Measurements from ENCODE around the gene MRPL40.

Gene MRPL40

DNA sequence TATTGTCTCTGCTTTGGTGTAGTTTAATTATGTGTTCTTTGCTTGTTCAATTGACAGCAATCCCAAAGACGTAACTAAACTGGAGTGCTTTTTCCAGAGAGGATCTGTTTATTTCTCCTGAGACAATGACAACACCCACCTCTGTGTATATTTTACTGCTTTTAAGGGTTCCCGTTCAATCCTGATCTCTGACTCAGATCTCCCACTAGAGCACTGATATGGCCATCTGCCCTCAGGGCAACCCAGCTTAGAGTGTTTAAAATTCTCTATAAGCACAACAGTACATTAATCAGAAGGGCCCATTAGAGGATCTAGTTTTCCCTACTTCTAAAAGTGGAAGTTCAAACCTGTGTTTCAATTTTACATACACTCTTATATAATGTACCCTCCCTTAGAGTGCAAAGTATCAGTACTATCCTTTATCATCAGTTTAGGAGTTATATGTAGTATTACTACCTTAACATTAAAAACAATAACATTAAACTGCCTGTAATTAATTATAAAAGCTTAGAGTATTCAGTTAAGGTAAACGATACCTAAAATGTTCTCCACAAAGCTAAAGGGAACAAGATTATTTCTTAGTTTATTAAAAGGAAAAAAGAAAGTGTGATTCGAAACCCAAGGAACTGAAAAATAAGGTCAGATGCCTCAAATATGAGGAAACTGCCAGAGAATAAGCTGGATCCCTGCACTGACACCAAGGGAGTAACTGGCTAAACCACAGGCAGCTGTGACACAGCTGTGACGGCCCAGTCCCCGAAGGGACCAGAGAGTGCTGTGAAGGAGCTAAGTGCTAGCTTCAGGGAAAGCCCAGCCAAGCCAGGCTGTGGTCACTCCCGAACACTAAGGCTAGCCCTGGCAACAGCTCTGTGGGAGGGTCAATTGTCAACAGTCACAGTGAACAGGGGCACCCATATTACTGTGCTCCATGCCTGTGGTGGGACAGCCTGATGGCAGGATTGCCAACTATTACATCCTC lies 31.4 kb downstream of the MRPL40 start:
- peak; percentile 59 for DNase-seq

DNA sequence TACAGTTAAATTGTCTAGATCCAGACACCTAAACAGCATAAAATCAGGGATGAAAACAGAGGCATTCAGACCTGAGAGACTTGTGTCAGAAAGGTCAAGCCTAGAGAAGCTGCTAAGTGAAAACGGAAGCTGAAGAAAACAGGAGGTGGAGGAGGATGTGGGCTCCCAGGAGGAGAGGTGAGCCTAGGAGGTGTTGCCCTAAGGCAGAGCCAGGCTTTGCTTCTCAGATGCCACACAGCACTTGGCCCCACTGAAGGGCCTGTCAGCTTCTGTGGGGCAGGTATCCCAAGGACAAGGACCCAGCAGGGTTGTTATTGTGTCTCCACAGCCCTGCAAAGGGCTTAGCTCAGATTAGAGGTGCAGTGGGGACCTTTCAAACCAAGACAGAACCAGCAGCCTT lies 32.2 kb downstream of the MRPL40 start:
- no peak for DNase-seq

DNA sequence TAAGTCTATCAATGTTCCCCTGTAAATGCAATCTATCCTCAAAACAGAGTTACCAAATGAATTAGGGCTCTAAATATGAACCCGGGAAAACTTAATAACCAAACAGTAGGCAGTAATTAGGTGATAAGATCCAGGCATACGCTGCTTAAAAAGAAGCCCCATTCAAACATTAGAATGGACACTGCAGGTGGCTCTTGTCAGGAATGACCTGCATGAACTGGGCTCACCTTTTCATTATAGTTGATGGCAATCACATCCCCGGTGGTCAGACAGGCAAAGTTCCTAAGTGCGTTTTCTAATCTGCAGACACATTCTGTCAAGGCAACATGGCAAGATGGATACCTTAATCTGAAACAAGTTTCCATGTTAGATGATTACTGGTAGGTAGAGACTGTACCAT lies 32.6 kb downstream of the MRPL40 start:
- DNase-seq: no peak

DNA sequence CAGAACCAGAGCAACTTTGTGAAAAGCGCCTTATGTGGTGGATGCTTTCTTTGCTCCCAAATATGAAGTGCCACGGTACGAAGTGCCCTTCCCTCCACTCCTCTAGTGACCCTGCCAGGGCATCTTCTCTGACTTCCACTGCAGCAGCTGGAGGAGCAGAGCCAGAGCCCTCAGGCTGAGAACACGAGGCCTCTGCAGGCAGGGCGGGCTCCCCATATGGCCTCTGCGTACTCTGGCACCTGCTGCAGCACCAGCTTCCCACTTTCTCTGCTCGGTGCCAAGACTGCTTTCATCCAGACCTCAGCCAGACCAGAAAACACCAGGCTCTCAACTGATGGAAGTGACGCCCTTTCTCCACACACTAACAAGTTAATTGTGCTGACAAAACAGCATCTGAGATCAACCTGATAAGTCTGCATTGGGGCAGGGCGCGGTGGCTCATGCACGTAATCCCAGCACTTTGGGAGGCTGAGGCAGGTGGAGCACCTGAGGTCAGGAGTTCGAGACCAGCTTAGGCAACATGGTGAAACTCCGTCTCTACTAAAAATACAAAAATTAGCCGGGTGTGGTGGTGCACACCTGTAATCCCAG lies 33.9 kb downstream of the MRPL40 start:
- DNase-seq: no peak

DNA sequence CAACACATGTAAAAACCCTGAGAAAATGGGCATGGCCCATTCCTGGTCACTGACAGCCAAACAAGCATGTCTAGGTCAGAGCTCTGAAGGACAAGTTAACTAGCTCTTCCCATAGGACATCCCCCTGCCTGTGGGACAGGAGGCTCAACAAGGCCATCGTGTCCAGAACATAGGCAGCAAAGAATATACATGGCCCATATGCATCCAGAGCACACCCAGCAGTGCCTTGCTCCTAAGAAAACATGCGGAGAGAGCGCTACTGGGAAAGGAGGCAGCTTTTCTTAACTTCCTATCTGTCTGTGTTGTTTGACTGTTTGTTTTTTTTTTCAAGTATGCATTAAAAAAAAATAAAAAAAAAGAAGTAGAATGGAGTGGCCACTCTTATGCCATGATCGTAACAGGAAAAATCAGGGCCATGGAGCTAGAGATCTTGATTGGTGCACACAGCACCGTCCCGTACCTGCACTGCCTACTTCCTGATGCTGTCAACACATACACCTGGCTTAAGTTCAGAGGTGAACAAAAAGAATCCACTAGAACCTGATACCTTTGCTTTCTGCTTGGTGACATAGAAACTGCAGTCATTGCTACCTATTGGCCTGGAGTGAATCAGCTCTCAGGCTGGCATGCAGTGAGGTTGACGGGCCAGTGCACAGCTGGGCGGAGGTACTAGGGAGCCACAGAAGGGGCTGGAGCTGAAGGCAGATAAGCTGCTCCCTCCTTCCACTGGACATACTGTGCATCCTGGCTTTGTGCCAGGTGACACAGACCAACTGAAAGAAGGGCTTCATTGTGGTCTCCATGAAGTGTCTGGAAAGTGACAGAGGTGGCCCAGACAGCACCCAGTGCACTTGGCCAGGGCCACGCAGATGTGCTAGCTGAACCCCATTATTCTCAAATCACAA lies 34.8 kb downstream of the MRPL40 start:
- DNase-seq: no peak

DNA sequence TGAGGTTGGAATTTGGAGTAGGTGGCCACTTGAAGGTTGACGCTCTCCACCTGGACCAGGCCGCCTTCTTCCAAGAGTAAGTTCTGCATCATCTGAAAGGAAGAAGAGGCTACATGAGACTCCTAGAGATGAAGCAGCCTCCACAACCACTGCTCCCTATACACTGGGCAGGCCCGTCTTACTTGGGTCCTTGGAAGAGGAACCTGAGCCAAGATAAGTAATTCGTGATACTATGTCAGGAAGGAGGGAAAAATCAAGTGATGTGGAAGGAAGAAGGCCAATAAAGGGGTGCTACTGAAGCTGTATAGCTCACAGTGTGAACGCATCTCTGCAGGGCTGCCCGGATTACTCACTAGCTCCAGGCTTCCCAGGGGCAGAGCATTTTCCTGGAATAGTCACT lies 35.6 kb downstream of the MRPL40 start:
- no peak for DNase-seq

DNA sequence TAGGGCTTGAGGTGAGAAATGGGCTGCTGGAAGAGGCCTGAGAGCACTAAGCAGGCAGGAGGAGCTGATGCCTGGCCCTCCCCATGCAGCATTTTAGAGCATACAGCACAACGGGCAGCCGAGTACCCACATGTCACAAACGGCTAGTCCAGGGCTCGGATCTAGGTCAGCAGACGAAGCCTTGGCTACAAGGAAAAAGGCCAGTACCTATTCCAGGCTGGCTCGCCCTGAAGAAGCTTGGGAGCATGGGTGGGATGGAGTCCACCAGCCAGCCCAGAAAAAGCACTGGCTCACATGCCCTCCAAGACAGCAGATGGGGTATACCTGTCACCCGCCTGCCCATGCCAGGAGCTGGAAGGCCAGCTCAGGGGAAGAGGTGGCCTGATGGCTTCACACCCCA lies 37.1 kb downstream of the MRPL40 start:
- no peak for DNase-seq

DNA sequence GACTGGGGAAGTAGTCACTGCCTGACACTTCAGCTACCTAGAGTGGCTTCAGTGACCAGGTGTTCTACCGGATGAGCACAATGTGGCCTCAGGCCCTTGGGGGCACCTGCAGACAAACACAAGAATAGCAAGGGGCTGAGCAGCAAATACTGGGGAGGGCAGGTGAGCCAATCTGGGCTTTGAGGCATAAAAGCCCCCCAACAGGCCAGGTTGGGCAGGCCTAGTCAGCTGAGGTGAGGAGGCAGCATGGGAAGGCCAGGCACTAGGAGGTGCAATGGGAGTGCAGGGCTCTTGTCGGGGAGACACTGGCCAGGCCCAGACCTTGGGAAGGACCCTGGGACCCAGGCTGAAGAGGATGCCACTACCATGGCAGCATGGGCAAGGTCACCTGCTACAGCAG lies 37.7 kb downstream of the MRPL40 start:
- no peak for DNase-seq

DNA sequence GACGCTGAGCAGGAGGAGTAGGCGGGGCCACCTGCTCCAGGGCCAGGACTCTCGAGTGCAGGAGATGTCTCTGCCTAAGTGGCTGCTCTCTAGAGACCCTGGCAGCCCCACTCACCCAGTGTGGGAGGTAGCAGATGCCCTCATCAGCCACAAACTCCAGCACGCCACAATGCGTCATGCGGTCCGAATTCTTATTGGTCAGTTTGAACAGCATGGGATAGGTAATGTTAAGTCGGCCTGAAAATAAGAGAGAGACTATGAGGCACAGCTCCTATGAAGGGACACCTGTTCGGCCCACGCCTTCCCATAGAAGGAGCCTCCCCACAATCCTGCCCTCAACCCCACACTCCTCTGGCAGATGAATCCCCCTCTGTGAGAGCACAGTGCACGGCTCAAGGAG lies 39.2 kb downstream of the MRPL40 start:
- DNase-seq: no peak

DNA sequence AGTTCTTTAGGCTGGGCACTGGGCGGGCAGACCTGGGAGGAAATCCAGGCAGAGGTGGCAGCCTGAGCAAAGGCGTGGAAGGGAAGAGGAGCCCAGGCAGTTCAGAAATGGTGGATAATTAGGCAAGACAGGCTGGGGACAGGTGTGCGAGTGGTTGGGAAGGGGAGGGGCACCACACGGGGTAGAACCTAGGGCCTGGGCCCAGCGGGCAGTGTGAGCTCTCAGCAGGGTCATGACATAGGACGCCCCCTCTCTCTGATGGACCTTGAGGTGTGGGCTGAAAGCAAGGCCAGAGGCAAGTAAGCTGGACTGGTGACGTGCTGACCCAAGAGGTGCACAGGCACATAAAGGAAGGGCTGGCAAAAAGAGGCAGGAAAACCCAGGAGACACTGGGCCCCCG lies 39.9 kb downstream of the MRPL40 start:
- DNase-seq: no peak

DNA sequence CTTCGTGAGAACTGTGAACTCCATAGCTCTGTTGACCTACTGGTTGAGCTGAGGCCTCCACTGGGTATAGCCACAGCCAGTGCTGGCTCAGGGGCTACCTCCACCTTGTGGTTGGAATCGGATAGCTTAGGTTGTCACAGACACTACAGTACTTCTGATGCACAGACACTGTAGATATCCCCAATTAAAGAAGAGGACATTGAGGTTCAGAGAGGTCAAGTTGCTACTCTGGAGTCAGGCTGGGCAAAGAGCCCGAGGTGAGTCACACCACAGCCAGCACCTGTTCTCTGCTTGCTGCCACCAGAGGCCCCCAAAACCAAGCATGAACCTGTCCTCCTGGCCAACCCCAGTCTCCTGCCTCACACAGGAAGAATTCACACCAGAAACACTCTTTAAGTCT lies 41.2 kb downstream of the MRPL40 start:
- no peak for DNase-seq

DNA sequence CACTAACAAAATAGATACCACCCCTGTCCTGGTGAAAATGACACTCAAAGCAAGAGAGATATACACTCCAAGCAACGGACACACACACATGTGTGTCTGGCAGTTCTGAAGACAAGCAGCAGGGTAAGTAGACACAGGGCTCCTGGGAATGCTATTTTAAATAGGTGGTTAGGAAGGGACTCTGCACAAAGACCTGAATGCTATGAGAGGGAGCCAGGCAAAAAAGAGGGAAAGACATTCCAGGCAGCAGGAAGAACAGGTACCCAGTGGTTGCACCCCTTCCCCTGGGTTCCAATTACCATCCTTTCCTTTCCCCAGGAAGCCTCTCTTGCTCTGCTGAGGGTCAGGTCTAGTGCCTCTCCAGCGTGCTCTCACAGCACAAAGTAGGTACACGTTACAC lies 43.7 kb downstream of the MRPL40 start:
- no peak for DNase-seq

DNA sequence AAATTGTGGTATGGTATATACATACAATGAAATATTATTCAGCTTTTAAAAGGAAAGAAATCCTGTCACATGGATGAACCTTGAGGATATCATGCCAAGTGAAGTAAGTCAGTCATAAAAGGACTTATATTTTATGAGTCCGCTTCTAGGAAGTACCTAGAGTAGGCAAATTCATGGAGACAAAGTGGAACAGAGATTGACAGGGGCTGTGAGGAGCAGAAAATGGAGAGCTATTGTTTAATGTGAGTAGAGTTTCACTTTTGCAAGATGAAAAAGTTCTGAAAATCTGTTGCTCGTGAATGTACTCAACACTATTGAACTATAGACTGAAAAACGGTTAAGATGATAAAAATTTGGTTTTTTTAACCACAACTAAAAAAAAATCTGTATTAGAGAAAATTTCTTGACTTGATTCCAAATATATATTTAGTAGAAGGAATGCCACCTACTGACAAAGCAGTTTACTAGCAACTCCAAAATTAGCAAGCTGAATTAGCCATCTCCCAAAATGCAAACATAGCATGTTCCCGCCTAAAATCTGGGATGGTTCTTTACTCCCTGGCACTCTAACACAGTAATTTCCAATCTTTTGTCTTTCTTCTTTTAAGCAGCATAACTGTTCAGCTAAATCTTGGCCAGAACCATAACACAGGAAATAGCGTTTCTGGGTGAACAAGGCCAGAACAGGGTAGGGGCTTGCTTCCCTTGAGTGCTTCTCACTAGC lies 45.1 kb downstream of the MRPL40 start:
- no peak for DNase-seq

DNA sequence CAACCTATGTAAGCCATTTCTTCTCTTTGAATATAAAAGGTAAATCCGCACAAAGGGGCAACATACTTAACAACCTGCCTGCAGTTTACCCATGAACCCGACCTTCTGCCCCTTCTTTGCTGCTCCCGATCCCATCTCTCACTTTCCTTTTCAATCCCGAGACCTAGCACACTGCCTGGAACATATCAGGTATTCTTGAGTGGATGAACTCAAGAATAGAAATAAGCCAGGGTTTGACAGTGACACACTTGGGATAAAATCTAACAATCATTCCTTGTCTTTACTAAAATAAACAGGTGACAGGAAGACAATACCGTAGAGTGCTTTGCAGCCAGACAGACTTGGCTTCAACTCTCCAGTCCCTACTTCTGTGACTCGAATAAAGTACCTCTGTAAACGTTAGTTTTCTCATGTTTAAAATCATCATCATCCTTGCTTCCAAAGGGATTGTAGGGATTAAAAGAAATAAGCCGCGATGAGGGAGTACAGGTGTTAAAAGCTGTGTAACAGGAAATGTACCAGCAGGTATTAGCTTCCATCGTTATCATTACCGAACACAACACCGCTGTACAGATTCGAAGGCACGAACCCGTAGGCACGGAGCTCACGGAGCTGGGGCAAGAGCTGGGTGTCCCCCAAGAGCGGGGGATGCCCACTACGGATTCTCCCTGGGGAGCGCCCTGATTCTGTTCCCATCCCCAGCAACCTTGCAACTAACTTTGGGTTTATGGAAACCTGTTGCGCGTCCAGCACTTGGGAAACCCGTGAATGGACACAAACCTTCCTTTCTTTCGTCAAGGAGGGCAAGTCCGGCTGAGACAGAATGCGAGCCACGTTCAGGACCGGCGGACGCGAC lies 45.9 kb downstream of the MRPL40 start:
- DNase-seq: no peak

DNA sequence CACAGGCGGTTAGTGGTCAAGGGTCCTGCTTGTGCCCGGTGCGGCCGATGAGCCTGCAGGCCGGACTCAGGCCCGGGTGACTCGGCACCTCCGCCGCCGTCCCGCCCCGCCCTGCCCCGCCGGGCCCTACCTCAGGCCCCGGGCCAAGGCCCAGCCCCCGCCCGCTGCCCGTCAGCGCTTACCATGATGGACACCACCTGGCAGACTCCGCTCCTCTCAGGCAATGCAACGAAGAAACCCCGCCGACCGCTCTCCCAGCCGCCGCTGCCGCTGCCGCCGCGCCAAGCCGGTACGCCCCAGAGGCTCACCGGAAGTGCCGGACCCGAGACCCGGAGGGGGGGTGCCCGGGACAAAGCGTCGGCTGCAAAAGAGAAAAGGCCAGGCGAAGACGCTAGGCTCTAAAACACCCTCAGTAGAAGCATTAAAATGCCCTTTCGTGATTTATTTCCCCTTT lies 46.6 kb downstream of the MRPL40 start, which contains the start of gene UFD1:
TSS of gene UFD1 (minus strand) at position 293 of the 454 bp plus-strand sequence. CDS start at position 185, 108 bp downstream.
- DNase-seq: peak; percentile 53

DNA sequence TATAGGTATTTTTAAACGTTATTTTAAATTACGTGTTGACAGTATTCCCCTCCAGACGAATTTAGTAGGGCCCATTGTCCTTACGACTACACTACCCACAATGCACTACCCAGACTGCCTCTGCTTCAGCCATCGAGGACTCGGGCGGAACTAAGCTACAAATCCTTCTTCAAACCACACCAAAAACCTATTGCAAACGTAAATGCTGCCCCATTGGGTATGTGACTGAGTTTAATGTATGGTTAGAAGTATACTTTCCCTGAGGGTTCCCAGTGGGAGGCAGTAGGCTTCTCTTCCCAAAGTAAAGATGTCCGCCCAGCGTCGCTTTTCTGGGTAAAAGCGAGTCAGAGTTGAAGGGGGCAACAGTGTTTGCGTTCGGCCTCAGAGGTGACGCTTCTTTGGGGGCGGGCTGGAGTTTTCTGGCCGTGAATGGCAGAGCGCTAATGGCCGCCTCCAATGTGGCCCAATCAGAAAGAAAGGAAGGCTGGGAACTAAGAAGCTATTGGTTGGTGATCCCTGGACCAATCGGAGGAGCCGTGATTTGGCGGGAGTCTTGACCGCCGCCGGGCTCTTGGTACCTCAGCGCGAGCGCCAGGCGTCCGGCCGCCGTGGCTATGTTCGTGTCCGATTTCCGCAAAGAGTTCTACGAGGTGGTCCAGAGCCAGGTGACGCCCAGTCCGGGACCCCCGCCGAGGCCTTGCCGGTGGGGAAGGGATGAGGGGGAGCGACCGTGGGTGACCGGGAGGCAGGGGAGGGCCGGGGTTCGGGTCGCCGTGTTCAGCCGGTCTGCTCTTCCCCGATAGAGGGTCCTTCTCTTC lies 47.2 kb downstream of the MRPL40 start, which contains the start of gene CDC45:
TSS of gene CDC45 (plus strand) at position 566 of the 818 bp plus-strand sequence. CDS start at position 615, 49 bp downstream.
- peak; percentile 97 for DNase-seq

DNA sequence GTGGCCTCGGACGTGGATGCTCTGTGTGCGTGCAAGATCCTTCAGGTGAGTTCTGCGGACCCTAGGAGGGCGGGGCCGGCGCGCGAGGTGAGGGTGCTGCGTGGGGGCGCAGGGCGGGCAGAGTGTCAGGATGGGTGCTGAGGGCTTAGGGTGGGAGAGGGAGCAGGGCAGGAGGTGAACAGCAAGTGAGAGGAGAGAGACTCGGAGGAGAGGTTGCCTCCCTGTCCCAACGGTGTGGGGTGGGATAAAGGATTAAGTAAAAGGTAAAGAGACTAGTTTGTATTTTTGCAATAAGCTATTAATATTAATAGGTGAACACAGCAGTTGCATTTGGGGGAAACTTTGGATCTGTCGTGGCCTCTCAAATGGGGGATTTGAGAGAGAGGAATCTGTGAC lies 47.8 kb downstream of the MRPL40 start:
- DNase-seq: no peak

DNA sequence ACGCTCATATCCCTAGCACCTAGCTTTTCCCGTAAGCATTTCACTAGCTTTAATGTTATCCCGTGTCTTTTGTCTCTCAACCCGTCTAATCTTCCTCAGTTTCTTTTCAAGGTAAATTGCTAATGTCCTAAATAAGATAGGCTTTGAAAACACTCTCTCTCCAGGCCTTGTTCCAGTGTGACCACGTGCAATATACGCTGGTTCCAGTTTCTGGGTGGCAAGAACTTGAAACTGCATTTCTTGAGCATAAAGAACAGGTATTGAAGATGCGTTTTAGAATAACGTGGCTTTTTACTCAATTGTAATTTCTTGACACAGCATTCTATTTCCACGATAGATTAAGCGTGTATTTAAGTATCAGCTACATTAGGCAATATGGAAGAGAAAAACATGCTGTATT lies 48.4 kb downstream of the MRPL40 start:
- no peak for DNase-seq

DNA sequence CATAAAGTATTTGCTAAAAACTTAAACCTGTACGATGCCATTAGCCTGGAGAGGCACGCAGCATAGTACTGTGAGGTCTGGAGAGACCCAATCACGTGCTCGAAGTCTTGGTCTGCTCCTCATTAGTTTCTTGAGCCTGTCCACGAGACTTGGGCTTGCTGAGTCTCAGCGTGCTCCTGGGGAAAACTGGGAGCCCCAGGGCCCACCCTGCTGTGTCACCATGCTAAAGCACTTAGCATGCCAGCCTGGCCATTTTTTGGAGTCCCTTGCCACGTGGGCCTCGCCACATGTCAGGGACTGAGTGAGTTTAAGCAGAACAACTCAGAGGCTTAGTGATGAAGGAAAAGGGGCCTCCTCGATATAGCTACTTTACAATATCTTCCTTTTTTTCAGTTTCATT lies 50.0 kb downstream of the MRPL40 start:
- DNase-seq: no peak

DNA sequence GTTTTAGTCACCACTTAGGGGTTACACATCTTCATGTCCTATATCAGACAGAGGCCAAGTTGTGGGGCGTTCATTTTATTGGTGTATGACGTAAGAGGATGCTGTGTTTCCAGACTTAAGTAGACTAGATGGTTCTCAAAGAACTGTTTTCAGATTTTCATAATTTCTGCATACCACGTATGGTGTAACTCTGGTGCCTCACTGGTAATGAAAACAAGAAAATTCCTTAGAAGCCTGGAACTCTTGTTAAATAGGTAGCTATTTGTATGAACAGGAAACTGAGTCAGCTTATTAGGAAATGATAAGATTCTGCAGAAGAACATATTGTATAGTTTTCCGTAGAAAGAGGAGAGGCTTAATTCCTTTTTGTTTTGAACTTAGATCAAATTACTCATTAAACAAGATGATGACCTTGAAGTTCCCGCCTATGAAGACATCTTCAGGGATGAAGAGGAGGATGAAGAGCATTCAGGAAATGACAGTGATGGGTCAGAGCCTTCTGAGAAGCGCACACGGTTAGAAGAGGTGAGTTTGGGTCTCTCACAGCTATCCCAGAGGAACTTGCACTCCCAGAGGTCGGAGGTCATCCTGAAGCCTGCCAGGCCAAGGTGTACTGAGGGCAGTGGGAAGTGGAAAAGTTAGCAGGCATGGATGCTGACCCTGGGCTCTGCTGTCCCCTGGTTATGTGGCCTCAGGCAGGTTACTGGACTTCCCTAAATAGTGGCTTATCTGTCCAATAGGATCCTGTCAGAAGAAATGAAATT lies 51.3 kb downstream of the MRPL40 start:
- DNase-seq: no peak
